Heart right ventricle (tissue), 16 donors: ENCODE results near the gene SLC25A11. TPM values are rescaled to one million over a fixed set of nuclear protein-coding genes. Genes with fewer than 3 reads are reported as not detected.

ENCODE experiments used
- ATAC-seq, 8 donors: fragments of 200-7000 bp; cut with Tn5 transposase; one replicate each; pipeline ENCODE4 v1.9.1; 2020; ENCODE audit warnings: mild to moderate bottlenecking in 8 of 8, moderate library complexity in 8 of 8, moderate number of reproducible peaks in 1 of 8
- DNase-seq, 2 donors: peaks; one replicate each; pipeline ENCODE4 v3.0.0-alpha.2; 2020
- H3K27ac ChIP-seq, 10 donors: fragments of 200-600 bp; sonication (generic) in 2 of 10; one replicate each; pipeline versions ENCODE4 v1.5.0 to v1.8.0; 2020 to 2022; ENCODE audit warnings: mild to moderate bottlenecking in 3 of 10
- H3K27me3 ChIP-seq, 7 donors: fragments of 200-600 bp; one replicate each; pipeline ENCODE4 v1.8.0; 2021 to 2022; ENCODE audit warnings: mild to moderate bottlenecking in 2 of 7
- H3K36me3 ChIP-seq, 9 donors: fragments of 200-600 bp; sonication (generic) in 1 of 9; one replicate each; pipeline versions ENCODE4 v1.5.0 to v1.8.0; 2020 to 2022; ENCODE audit warnings: mild to moderate bottlenecking in 2 of 9
- H3K4me1 ChIP-seq, 9 donors: fragments of 200-600 bp; sonication (generic) in 1 of 9; one replicate each; pipeline versions ENCODE4 v1.5.0 to v1.8.0; 2020 to 2022; ENCODE audit warnings: mild to moderate bottlenecking in 4 of 9
- H3K4me3 ChIP-seq, 10 donors: fragments of 200-600 bp; sonication (generic) in 2 of 10; one replicate each; pipeline versions ENCODE4 v1.5.0 to v1.8.0; 2020 to 2022; ENCODE audit warnings: mild to moderate bottlenecking in 7 of 10, moderate library complexity in 2 of 10
- H3K9me3 ChIP-seq, 11 donors: fragments of 200-600 bp in 10 of 11; sonication (generic) in 2 of 11; one replicate each; pipeline versions ENCODE4 v1.5.0 to v1.8.0; 2013 to 2022; ENCODE audit warnings: mild to moderate bottlenecking in 2 of 11, control low read depth in 1 of 11, moderate library complexity in 1 of 11
- CTCF ChIP-seq, 9 donors: fragments of 200-600 bp; sonication (generic) in 2 of 9; IDR thresholded peaks; one replicate each; pipeline versions ENCODE4 v1.5.0 to v1.8.0; 2021 to 2022; ENCODE audit warnings: antibody characterized with exemption in 9 of 9, mild to moderate bottlenecking in 5 of 9, moderate library complexity in 1 of 9
- WGBS, 2 donors: extraction: QIAGEN DNeasy Blood & Tissue Kit; methylation state at CpG; one replicate each; pipeline ENCODE4 v1.1.7; 2013; ENCODE audit warnings: inconsistent platforms in 1 of 2; 5-methylcytosine and 5-hydroxymethylcytosine counted together
- intact Hi-C, 10 donors: fragments of 100-400 bp; cut with DNase I; formaldehyde crosslinking; loops; one replicate each; pipeline versions ENCODE4 v1.11.1 to v1.14.2; 2022
- polyA plus RNA-seq, 2 donors: library from polyadenylated mRNA; stranded (reverse); fragments of 200-250 nt; gene quantifications; one replicate each; pipeline ENCODE4 v1.2.3, GENCODE V29; 2013
- total RNA-seq, 10 donors: library from RNA; stranded (reverse); fragmentation: NEBNext Ultra II Directional in 3 of 10; extraction: Animal tissue kit (Norgen Biotek cat#: 25700) in 3 of 10; gene quantifications; one replicate each; pipeline versions ENCODE4 v1.2.1 to v1.2.4, GENCODE V29; 2021 to 2023
- donor health status: Arrhythmogenic right ventricular cardiomyopathy.
- donor health status: ischemic (EF 13 %, LVEDD 7.1; RV severe dilation, severe dysfunction).
- donor health status: healthy with polysubstance abuse.
- donor health status: DM: no; HTN: yes; CAD: no.
- donor health status: DM: no; HTN: no; CAD: no.
- donor health status: ischemic (EF 25% LVEDD 6.9; RV normal size, moderate dysfunction).
- donor health status: ischemic (EF 25% LVEDD 5.7; RV mildly dilated, moderate dysfunction).
- donor health status: healthy.
- donor health status: DM: yes; HTN: yes; CAD: no.
- donor health status: Ischemic cardiomyopathy.
- donor health status: ischemic (EF 35%, LVEDD 5.7; RV mildly dilated, moderate dysfunction).
- donor health status: nonischemic (EF 11% LVEDD 7.7; RV severe dilation, severe dysfunction).
- donor health status: DM: yes; HTN: yes; CAD: no.
- donor health status: PGD.
- donor health status: ischemic (EF 29% LVEDD 5.4; RV normal size, mild dysfunction).
- donor health status: nonischemic (EF 23%, LVEDD 6.1; RV moderate dilation, normal function).

The SLC25A11 gene
- total and polyA plus RNA-seq, 12 donors, result 126 to 312 (median 240) TPM

DNA sequence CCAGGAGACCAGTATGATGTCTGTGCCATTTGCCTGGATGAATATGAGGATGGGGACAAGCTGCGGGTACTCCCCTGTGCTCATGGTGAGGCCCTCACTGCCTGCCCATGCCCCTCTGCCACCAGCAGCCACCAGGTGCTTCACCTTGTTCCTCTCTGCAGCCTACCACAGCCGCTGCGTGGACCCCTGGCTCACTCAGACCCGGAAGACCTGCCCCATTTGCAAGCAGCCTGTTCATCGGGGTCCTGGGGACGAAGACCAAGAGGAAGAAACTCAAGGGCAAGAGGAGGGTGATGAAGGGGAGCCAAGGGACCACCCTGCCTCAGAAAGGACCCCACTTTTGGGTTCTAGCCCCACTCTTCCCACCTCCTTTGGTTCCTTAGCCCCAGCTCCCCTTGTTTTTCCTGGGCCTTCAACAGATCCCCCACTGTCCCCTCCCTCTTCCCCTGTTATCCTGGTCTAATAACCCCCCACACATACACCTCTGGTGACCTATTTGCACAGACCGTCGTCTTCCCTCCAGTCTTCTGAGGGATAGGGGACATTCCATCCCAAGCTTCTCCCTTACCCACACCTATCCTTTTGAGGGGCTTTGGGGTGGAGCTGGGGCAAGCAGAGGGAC lies 4.8 kb upstream of the SLC25A11 start:
- DNase-seq (no peak), ATAC-seq (no peak)
- TF ChIP-seq CTCF (IDR thresholded peaks at IDR 0.05), result no peak
- Histone ChIP-seq H3K9me3 (no peaks in the 10 kb centered on the region), H3K36me3 (peaks cover 0 to 59% (median 15%) of the 10 kb centered on the region in 9 donors), H3K27me3 (no peaks in the 10 kb centered on the region), H3K4me1 (peaks cover 18 to 71% (median 57%) of the 10 kb centered on the region in 9 donors), H3K27ac (peak overlapping the region in 8 of 10 donors; percentile 14 to 100 (median 72)), H3K4me3 (peak overlapping the region in 3 of 10 donors; percentile 15 to 100 (median 95))
- WGBS, 2 donors, result 64 to 65% methylated on average over 8 of the region's 8 CpGs
- intact Hi-C loops, result loop anchor here in 3 of 10 donors (5.0 kb wide), 3 partner anchors 37 to 53 kb away; partner anchors contain the start of genes CAMTA2 (in 2 of the 3), INCA1 (in 1 of the 3) and KIF1C (in 1 of the 3)

- TF ChIP-seq CTCF (IDR thresholded peaks at IDR 0.05), result no peak
- no peaks in the 10 kb centered on the region for H3K27me3 ChIP-seq
- DNase-seq, result no peak
- H3K4me3 ChIP-seq, result peak overlapping the region in 1 of 10 donors; percentile 100
- peak overlapping the region in 7 of 10 donors; percentile 4 to 100 (median 99) for H3K27ac ChIP-seq
- no peak for ATAC-seq
- H3K4me1 ChIP-seq, result peaks cover 18 to 70% (median 56%) of the 10 kb centered on the region in 9 donors
- peaks cover 0 to 59% (median 15%) of the 10 kb centered on the region in 9 donors for H3K36me3 ChIP-seq
- WGBS, 2 donors, result 40 to 50% methylated on average over 3 of the region's 3 CpGs
- H3K9me3 ChIP-seq, result no peaks in the 10 kb centered on the region
- intact Hi-C loops, result loop anchor here in 2 of 10 donors (5.0 kb wide), 1 partner anchor 43 kb away; the partner anchor contains the start of gene CAMTA2 (in 2 of the 2)
Measured at GRCh38 chr17:4944163-4944553, 4.3 kb upstream of the SLC25A11 start.

- Histone ChIP-seq H3K9me3 (no peaks in the 10 kb centered on the region), H3K4me1 (peaks cover 29 to 83% (median 68%) of the 10 kb centered on the region in 9 donors), H3K27ac (peak overlapping the region in 5 of 10 donors; percentile 1 to 100 (median 99)), H3K27me3 (no peaks in the 10 kb centered on the region), H3K4me3 (peak overlapping the region in 1 of 10 donors; percentile 100), H3K36me3 (peaks cover 0 to 66% (median 16%) of the 10 kb centered on the region in 9 donors)
- DNase-seq (no peak), ATAC-seq (no peak)
- WGBS, 2 donors, result 68 to 77% methylated on average over 13 of the region's 13 CpGs
- intact Hi-C loops, result loop anchor here in 2 of 10 donors (5.0 kb wide), 1 partner anchor 44 kb away; the partner anchor contains the start of gene CAMTA2 (in 2 of the 2)
- TF ChIP-seq CTCF (IDR thresholded peaks at IDR 0.05), result no peak
Measured at GRCh38 chr17:4942760-4943508, 3.1 kb upstream of the SLC25A11 start.

- Histone ChIP-seq H3K27me3 (no peaks in the 10 kb centered on the region), H3K36me3 (peaks cover 0 to 71% (median 19%) of the 10 kb centered on the region in 9 donors), H3K4me3 (peak overlapping the region; percentile 45 to 95 (median 85)), H3K27ac (peak overlapping the region in 8 of 10 donors; percentile 89 to 98 (median 94)), H3K9me3 (no peaks in the 10 kb centered on the region), H3K4me1 (peaks cover 28 to 78% (median 54%) of the 10 kb centered on the region in 9 donors)
- intact Hi-C loops, result loop anchor here in 2 of 10 donors (5.0 kb wide), 1 partner anchor 46 kb away; the partner anchor contains the start of gene CAMTA2 (in 2 of the 2)
- WGBS, 2 donors, result 38 to 47% methylated on average over 4 of the region's 4 CpGs
- TF ChIP-seq CTCF (IDR thresholded peaks at IDR 0.05), result no peak
- no peak for DNase-seq
- ATAC-seq, result no peak
Measured at GRCh38 chr17:4941319-4941610, 1.4 kb upstream of the SLC25A11 start.
